ENCODE measurements around the gene HDAC2.

- no peak for TF ChIP-seq CTCF (IDR thresholded peaks at IDR 0.05; ENCODE audit: low read depth, low read length, poor library complexity, severe bottlenecking)
- no peak for TF ChIP-seq EZH2phosphoT487 (IDR thresholded peaks at IDR 0.05; ENCODE audit: borderline replicate concordance, low read length)
Observed at GRCh38 chr6:114001354-114001753, 30.4 kb upstream of the HDAC2 start.
